ENCODE data around the gene GSTCD. TPM values are rescaled to one million over a fixed set of nuclear protein-coding genes. Genes with fewer than 3 reads are reported as not detected.

The GSTCD gene
- total and polyA plus RNA-seq, 9 of the 15 experiments (the other 6 are each of a cell fraction or from before 2014, with no cell fraction given), result 4.5 to 36.3 (median 16.0) TPM

GRCh38 chr4:105708181-105709080 lies at the start of gene GSTCD, which contains the start of gene INTS12 (continued):
- TF ChIP-seq SIN3A (IDR thresholded peaks at IDR 0.05; ENCODE audit: borderline replicate concordance in 2 of 2, control insufficient read depth in 1 of 2, low read depth in 2 of 2, low read length in 2 of 2), result peak; percentile 66 to 95; a peak in 2 of 4 replicates
- TF ChIP-seq HDAC1 (IDR thresholded peaks at IDR 0.05), result peak in 1 of 2 experiments; percentile 86; a peak in 2 of 4 replicates
- peak; percentile 90 for TF ChIP-seq HCFC1 (IDR thresholded peaks at IDR 0.05; ENCODE audit: low read depth, low read length)
- TF ChIP-seq YBX1 (IDR thresholded peaks at IDR 0.05), result no peak
- peak; percentile 98 for TF ChIP-seq TAF1 (IDR thresholded peaks at IDR 0.05; ENCODE audit: control insufficient read depth, extremely low read depth, insufficient read depth, low read length, severe bottlenecking)
- TF ChIP-seq ZNF507 (tag; conservative IDR thresholded peaks at IDR 0.05), result no peak
- no peak for TF ChIP-seq PRPF4 (IDR thresholded peaks at IDR 0.05; ENCODE audit: insufficient read depth, low read depth, low read length, poor library complexity, severe bottlenecking)
- TF ChIP-seq ZNF655 (CRISPR knock-in tag; IDR thresholded peaks at IDR 0.05), result peak; percentile 29; the same call in 1 of the 2 replicates
- TF ChIP-seq BMI1 (IDR thresholded peaks at IDR 0.05; ENCODE audit: low read length), result peak; percentile 54; the same call in 1 of the 2 replicates
- TF ChIP-seq USF1 (CRISPR knock-in tag; IDR thresholded peaks at IDR 0.05), result no peak
- TF ChIP-seq NR2C1 (IDR thresholded peaks at IDR 0.05), result peak; percentile 46; the same call in 1 of the 2 replicates
- peak; percentile 77 for TF ChIP-seq NR2C1 (tag; IDR thresholded peaks at IDR 0.05)
- TF ChIP-seq ARHGAP35 (IDR thresholded peaks at IDR 0.05; ENCODE audit: partially characterized antibody), result no peak
- TF ChIP-seq, protein P1, sequence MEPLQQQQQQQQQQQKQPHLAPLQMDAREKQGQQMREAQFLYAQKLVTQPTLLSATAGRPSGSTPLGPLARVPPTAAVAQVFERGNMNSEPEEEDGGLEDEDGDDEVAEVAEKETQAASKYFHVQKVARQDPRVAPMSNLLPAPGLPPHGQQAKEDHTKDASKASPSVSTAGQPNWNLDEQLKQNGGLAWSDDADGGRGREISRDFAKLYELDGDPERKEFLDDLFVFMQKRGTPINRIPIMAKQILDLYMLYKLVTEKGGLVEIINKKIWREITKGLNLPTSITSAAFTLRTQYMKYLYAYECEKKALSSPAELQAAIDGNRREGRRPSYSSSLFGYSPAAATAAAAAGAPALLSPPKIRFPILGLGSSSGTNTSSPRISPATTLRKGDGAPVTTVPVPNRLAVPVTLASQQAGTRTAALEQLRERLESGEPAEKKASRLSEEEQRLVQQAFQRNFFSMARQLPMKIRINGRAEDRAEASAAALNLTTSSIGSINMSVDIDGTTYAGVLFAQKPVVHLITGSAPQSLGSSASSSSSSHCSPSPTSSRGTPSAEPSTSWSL (CRISPR knock-in tag; IDR thresholded peaks at IDR 0.05; ENCODE audit: borderline replicate concordance), result no peak
- peak; percentile 62 for TF ChIP-seq FIP1L1 (IDR thresholded peaks at IDR 0.05; ENCODE audit: low read depth, low read length, poor library complexity, severe bottlenecking)
- TF ChIP-seq, protein P2, sequence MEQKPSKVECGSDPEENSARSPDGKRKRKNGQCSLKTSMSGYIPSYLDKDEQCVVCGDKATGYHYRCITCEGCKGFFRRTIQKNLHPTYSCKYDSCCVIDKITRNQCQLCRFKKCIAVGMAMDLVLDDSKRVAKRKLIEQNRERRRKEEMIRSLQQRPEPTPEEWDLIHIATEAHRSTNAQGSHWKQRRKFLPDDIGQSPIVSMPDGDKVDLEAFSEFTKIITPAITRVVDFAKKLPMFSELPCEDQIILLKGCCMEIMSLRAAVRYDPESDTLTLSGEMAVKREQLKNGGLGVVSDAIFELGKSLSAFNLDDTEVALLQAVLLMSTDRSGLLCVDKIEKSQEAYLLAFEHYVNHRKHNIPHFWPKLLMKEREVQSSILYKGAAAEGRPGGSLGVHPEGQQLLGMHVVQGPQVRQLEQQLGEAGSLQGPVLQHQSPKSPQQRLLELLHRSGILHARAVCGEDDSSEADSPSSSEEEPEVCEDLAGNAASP (IDR thresholded peaks at IDR 0.05), result no peak
- TF ChIP-seq GABPA (tag; conservative IDR thresholded peaks at IDR 0.05; ENCODE audit: low read depth), result peak; percentile 99
- TF ChIP-seq, protein P3, sequence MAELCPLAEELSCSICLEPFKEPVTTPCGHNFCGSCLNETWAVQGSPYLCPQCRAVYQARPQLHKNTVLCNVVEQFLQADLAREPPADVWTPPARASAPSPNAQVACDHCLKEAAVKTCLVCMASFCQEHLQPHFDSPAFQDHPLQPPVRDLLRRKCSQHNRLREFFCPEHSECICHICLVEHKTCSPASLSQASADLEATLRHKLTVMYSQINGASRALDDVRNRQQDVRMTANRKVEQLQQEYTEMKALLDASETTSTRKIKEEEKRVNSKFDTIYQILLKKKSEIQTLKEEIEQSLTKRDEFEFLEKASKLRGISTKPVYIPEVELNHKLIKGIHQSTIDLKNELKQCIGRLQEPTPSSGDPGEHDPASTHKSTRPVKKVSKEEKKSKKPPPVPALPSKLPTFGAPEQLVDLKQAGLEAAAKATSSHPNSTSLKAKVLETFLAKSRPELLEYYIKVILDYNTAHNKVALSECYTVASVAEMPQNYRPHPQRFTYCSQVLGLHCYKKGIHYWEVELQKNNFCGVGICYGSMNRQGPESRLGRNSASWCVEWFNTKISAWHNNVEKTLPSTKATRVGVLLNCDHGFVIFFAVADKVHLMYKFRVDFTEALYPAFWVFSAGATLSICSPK (IDR thresholded peaks at IDR 0.05; ENCODE audit: borderline replicate concordance), result no peak
- TF ChIP-seq SMARCA5 (IDR thresholded peaks at IDR 0.05), result no peak
- no peak for TF ChIP-seq MAFG (tag; conservative IDR thresholded peaks at IDR 0.05)
- TF ChIP-seq ZSCAN32 (CRISPR knock-in tag; IDR thresholded peaks at IDR 0.05), result no peak
